CD4-positive, alpha-beta memory T cell (primary cell): Measurements from ENCODE around the gene SAP30BP. TPM values are rescaled to one million over a fixed set of nuclear protein-coding genes. Genes with fewer than 3 reads are reported as not detected.
A peak's percentile ranks its signal among the peaks of the same experiment; 100 is the strongest.

ENCODE experiments used
- CTCF ChIA-PET: fragments of 350-600 bp; sonication (Branson Sonifier 250); formaldehyde crosslinking; loops from one replicate; lab custom pipeline; 2021; ENCODE audit warnings: inconsistent platforms; ENCODE audit not compliant: partially characterized antibody; lab: Charles Lee
- POLR2A ChIA-PET: fragments of 350-600 bp; sonication (Branson Sonifier 250); formaldehyde crosslinking; loops from one replicate; lab custom pipeline; 2021; ENCODE audit not compliant: partially characterized antibody; lab: Charles Lee
- DNase-seq, 5 donors: peaks; one replicate each; pipeline versions ENCODE4 v3.0.0 to v3.0.0-alpha.2; 2020 to 2022; ENCODE audit warnings: mixed read lengths in 1 of 5
- H3K27ac ChIP-seq: one replicate; pipeline ENCODE4 v1.7.0; 2013; ENCODE audit warnings: low read depth, low read length
- H3K27me3 ChIP-seq: 2 replicates; pipeline ENCODE4 v1.7.0; 2013; ENCODE audit warnings: mild to moderate bottlenecking, low read length, moderate library complexity; ENCODE audit not compliant: insufficient read depth
- H3K36me3 ChIP-seq: 2 replicates; pipeline ENCODE4 v1.7.0; 2013; ENCODE audit warnings: mild to moderate bottlenecking, low read length, moderate library complexity; ENCODE audit not compliant: insufficient read depth
- H3K4me1 ChIP-seq: 2 replicates; pipeline ENCODE4 v1.7.0; 2013; ENCODE audit warnings: mild to moderate bottlenecking, low read length, moderate library complexity; ENCODE audit not compliant: insufficient read depth
- H3K4me3 ChIP-seq, 2 donors: one replicate each; pipeline ENCODE4 v1.7.0; 2013; ENCODE audit warnings: low read length in 2 of 2, mild to moderate bottlenecking in 1 of 2
- H3K9me3 ChIP-seq, 2 donors: one replicate each; pipeline ENCODE4 v1.7.0; 2013; ENCODE audit warnings: low read length in 2 of 2, control low read depth in 1 of 2; ENCODE audit not compliant: control insufficient read depth in 1 of 2
- H3K27ac Mint-ChIP-seq, 7 donors: one replicate each; pipeline ENCODE4 v1.8.0; 2020 to 2021; ENCODE audit warnings: mixed read lengths in 7 of 7, mild to moderate bottlenecking in 6 of 7, inconsistent platforms in 3 of 7, moderate library complexity in 3 of 7
- H3K27me3 Mint-ChIP-seq, 2 donors: one replicate each; pipeline ENCODE4 v1.8.0; 2020 to 2021; ENCODE audit warnings: mixed read lengths in 2 of 2
- H3K36me3 Mint-ChIP-seq, 2 donors: one replicate each; pipeline ENCODE4 v1.8.0; 2020 to 2021; ENCODE audit warnings: mixed read lengths in 2 of 2, inconsistent platforms in 1 of 2, mild to moderate bottlenecking in 1 of 2
- H3K4me1 Mint-ChIP-seq, 4 donors: one replicate each; pipeline ENCODE4 v1.8.0; 2020 to 2021; ENCODE audit warnings: mixed read lengths in 4 of 4, mild to moderate bottlenecking in 1 of 4
- H3K4me3 Mint-ChIP-seq, 8 donors: one replicate each; pipeline ENCODE4 v1.8.0; 2020 to 2021; ENCODE audit warnings: mixed read lengths in 8 of 8, mild to moderate bottlenecking in 7 of 8, moderate library complexity in 6 of 8, inconsistent platforms in 3 of 8
- H3K9me3 Mint-ChIP-seq, 8 donors: one replicate each; pipeline ENCODE4 v1.8.0; 2020 to 2021; ENCODE audit warnings: mixed read lengths in 8 of 8, mild to moderate bottlenecking in 5 of 8, inconsistent platforms in 3 of 8, moderate library complexity in 1 of 8
- intact Hi-C: fragments of 100-400 bp; cut with micrococcal nuclease; formaldehyde crosslinking; loops from one replicate; pipeline ENCODE4 v1.15.1; 2023
- polyA plus RNA-seq, 2 donors: library from polyadenylated mRNA; unstranded; fragments of 300-500 nt; fragmentation: Illumina TruSeq; gene quantifications; one replicate each; pipeline ENCODE4 v1.2.3, GENCODE V29; 2021
- total RNA-seq, 2 experiments: library from RNA; stranded (reverse); gene quantifications; one replicate each; pipeline ENCODE4 v1.2.3, GENCODE V29; 2021

The SAP30BP gene
- total and polyA plus RNA-seq, 4 experiments from 2014 or later: 69.9 to 119 (median 97.5) TPM

- Histone ChIP-seq H3K36me3 (no peaks in the 10 kb centered on the region), H3K4me1 (no peaks in the 10 kb centered on the region), H3K27me3 (no peaks in the 10 kb centered on the region), H3K4me3 (no peak overlapping the region), H3K9me3 (no peaks in the 10 kb centered on the region), H3K27ac (no peak overlapping the region)
- ChIA-PET POLR2A (no interaction called here), CTCF (interaction anchor here (1.3 kb wide), 1 partner anchor 128 kb away, joined by 3 read pairs; no protein-coding TSS in a partner anchor)
- no peak for DNase-seq
- H3K27ac Mint-ChIP-seq: no peak overlapping the region
- H3K27me3 Mint-ChIP-seq: no peaks in the 10 kb centered on the region
- no peaks in the 10 kb centered on the region for H3K9me3 Mint-ChIP-seq
- no peak overlapping the region for H3K4me3 Mint-ChIP-seq
- H3K36me3 Mint-ChIP-seq: no peaks in the 10 kb centered on the region
- H3K4me1 Mint-ChIP-seq: peaks cover 0 to 2% (median under 1%) of the 10 kb centered on the region in 4 donors
- intact Hi-C loops: no loop called here
Observed at GRCh38 chr17:75729351-75729750, 62.2 kb downstream of the SAP30BP start.

- Mint-ChIP-seq H3K4me3 (no peak overlapping the region), H3K27me3 (no peaks in the 10 kb centered on the region), H3K9me3 (no peaks in the 10 kb centered on the region), H3K4me1 (peaks cover 2 to 7% (median 4%) of the 10 kb centered on the region in 4 donors), H3K27ac (no peak overlapping the region), H3K36me3 (no peaks in the 10 kb centered on the region)
- H3K27me3 ChIP-seq: no peaks in the 10 kb centered on the region
- H3K4me1 ChIP-seq: no peaks in the 10 kb centered on the region
- CTCF ChIA-PET: interaction anchor here (1.3 kb wide), 1 partner anchor 129 kb away, joined by 3 read pairs; no protein-coding TSS in a partner anchor
- H3K4me3 ChIP-seq: no peak overlapping the region
- POLR2A ChIA-PET: no interaction called here
- no peak for DNase-seq
- no peaks in the 10 kb centered on the region for H3K9me3 ChIP-seq
- H3K27ac ChIP-seq: no peak overlapping the region
- no peaks in the 10 kb centered on the region for H3K36me3 ChIP-seq
- intact Hi-C loops: no loop called here
Observed at GRCh38 chr17:75730065-75730464, 62.9 kb downstream of the SAP30BP start.

GRCh38 chr17:75731086-75731715 is 64.1 kb downstream of the SAP30BP start:
- Mint-ChIP-seq H3K36me3 (no peaks in the 10 kb centered on the region), H3K4me1 (peaks cover 2 to 7% (median 4%) of the 10 kb centered on the region in 4 donors), H3K27me3 (no peaks in the 10 kb centered on the region), H3K4me3 (no peak overlapping the region), H3K9me3 (no peaks in the 10 kb centered on the region), H3K27ac (no peak overlapping the region)
- POLR2A ChIA-PET: no interaction called here
- H3K4me1 ChIP-seq: no peaks in the 10 kb centered on the region
- no peaks in the 10 kb centered on the region for H3K36me3 ChIP-seq
- no peaks in the 10 kb centered on the region for H3K9me3 ChIP-seq
- DNase-seq: no peak
- no peaks in the 10 kb centered on the region for H3K27me3 ChIP-seq
- no peak overlapping the region for H3K27ac ChIP-seq
- no peak overlapping the region for H3K4me3 ChIP-seq
- intact Hi-C loops: no loop called here
- CTCF ChIA-PET: no interaction called here

- CTCF ChIA-PET: interaction anchor here (1.3 kb wide), 2 partner anchors 17 to 20 kb away, joined by 3 to 4 read pairs; no protein-coding TSS in a partner anchor
- no peaks in the 10 kb centered on the region for H3K9me3 ChIP-seq
- H3K27me3 ChIP-seq: no peaks in the 10 kb centered on the region
- no peaks in the 10 kb centered on the region for H3K9me3 Mint-ChIP-seq
- no peak overlapping the region for H3K27ac Mint-ChIP-seq
- no peaks in the 10 kb centered on the region for H3K27me3 Mint-ChIP-seq
- no peaks in the 10 kb centered on the region for H3K36me3 Mint-ChIP-seq
- no peak for DNase-seq
- H3K4me3 ChIP-seq: no peak overlapping the region
- no peak overlapping the region for H3K4me3 Mint-ChIP-seq
- no peaks in the 10 kb centered on the region for H3K4me1 ChIP-seq
- POLR2A ChIA-PET: no interaction called here
- no peak overlapping the region for H3K27ac ChIP-seq
- peaks cover 2 to 7% (median 4%) of the 10 kb centered on the region in 4 donors for H3K4me1 Mint-ChIP-seq
- H3K36me3 ChIP-seq: no peaks in the 10 kb centered on the region
- intact Hi-C loops: no loop called here
Observed at GRCh38 chr17:75731716-75732498, 64.8 kb downstream of the SAP30BP start.

- H3K27me3 ChIP-seq: no peaks in the 10 kb centered on the region
- no peaks in the 10 kb centered on the region for H3K9me3 Mint-ChIP-seq
- no peaks in the 10 kb centered on the region for H3K9me3 ChIP-seq
- peaks cover 2 to 7% (median 4%) of the 10 kb centered on the region in 4 donors for H3K4me1 Mint-ChIP-seq
- no peak overlapping the region for H3K4me3 Mint-ChIP-seq
- ChIA-PET POLR2A (no interaction called here), CTCF (interaction anchor here (1.3 kb wide), 1 partner anchor 16 kb away, joined by 4 read pairs; no protein-coding TSS in a partner anchor)
- H3K27ac Mint-ChIP-seq: no peak overlapping the region
- no peaks in the 10 kb centered on the region for H3K36me3 Mint-ChIP-seq
- no peak overlapping the region for H3K27ac ChIP-seq
- intact Hi-C loops: no loop called here
- no peaks in the 10 kb centered on the region for H3K36me3 ChIP-seq
- no peaks in the 10 kb centered on the region for H3K4me1 ChIP-seq
- no peaks in the 10 kb centered on the region for H3K27me3 Mint-ChIP-seq
- no peak overlapping the region for H3K4me3 ChIP-seq
- DNase-seq: no peak
Observed at GRCh38 chr17:75733471-75733870, 66.3 kb downstream of the SAP30BP start.

- Histone ChIP-seq H3K36me3 (no peaks in the 10 kb centered on the region), H3K4me3 (no peak overlapping the region), H3K27ac (no peak overlapping the region), H3K4me1 (no peaks in the 10 kb centered on the region), H3K27me3 (no peaks in the 10 kb centered on the region), H3K9me3 (no peaks in the 10 kb centered on the region)
- H3K36me3 Mint-ChIP-seq: no peaks in the 10 kb centered on the region
- no peaks in the 10 kb centered on the region for H3K9me3 Mint-ChIP-seq
- no peaks in the 10 kb centered on the region for H3K27me3 Mint-ChIP-seq
- intact Hi-C loops: no loop called here
- peak overlapping the region in 5 of 7 donors; percentile 56 to 93 (median 88) for H3K27ac Mint-ChIP-seq
- H3K4me1 Mint-ChIP-seq: peaks cover 2 to 7% (median 4%) of the 10 kb centered on the region in 4 donors
- ChIA-PET POLR2A (no interaction called here), CTCF (no interaction called here)
- DNase-seq: no peak
- peak overlapping the region in 6 of 8 donors; percentile 34 to 62 (median 46) for H3K4me3 Mint-ChIP-seq
Observed at GRCh38 chr17:75734674-75735294, 67.6 kb downstream of the SAP30BP start.
